OCI-LY1 (cell line): Measurements from ENCODE around the gene CHPF2.

ENCODE experiments used
- H2AFZ ChIP-seq: fragments of 200-600 bp; sonication (generic), shearing (Covaris generic); 2 replicates; pipeline ENCODE4 v1.6.0; 2014; ENCODE audit warnings: antibody characterized with exemption, mild to moderate bottlenecking, low read length
- H3F3A ChIP-seq: fragments of 200-600 bp; sonication (generic), shearing (Covaris generic); 2 replicates; pipeline ENCODE4 v1.6.0; 2014; ENCODE audit warnings: mild to moderate bottlenecking, antibody characterized with exemption, low read length, moderate library complexity; ENCODE audit not compliant: insufficient read depth
- H3K27ac ChIP-seq: fragments of 200-600 bp; sonication (generic); 2 replicates; pipeline ENCODE4 v1.5.1; 2014; ENCODE audit warnings: low read length, mixed run types, mild to moderate bottlenecking, low read depth; ENCODE audit not compliant: poor library complexity, severe bottlenecking
- H3K27me3 ChIP-seq: fragments of 200-600 bp; sonication (generic); 2 replicates; pipeline ENCODE4 v1.6.0; 2014; ENCODE audit warnings: antibody characterized with exemption, mild to moderate bottlenecking, low read length, moderate library complexity; ENCODE audit not compliant: insufficient read depth
- H3K36me3 ChIP-seq: fragments of 200-600 bp; sonication (generic); 2 replicates; pipeline ENCODE4 v1.6.1; 2014; ENCODE audit warnings: mild to moderate bottlenecking, antibody characterized with exemption, low read length, moderate library complexity, mixed read lengths; ENCODE audit not compliant: insufficient read depth
- H3K4me1 ChIP-seq: fragments of 200-600 bp; sonication (generic); 2 replicates; pipeline ENCODE4 v1.5.1; 2014; ENCODE audit warnings: mild to moderate bottlenecking, low read length, moderate library complexity; ENCODE audit not compliant: insufficient read depth, severe bottlenecking
- H3K4me2 ChIP-seq: fragments of 200-600 bp; sonication (generic), shearing (Covaris generic); 2 replicates; pipeline ENCODE4 v1.6.1; 2014; ENCODE audit warnings: low read length
- H3K4me3 ChIP-seq: fragments of 200-600 bp; sonication (generic); 2 replicates; pipeline ENCODE4 v1.5.1; 2014; ENCODE audit warnings: low read length, low read depth, mild to moderate bottlenecking, mixed read lengths; ENCODE audit not compliant: poor library complexity, severe bottlenecking
- H3K79me2 ChIP-seq: fragments of 200-600 bp; shearing (Covaris generic); 2 replicates; pipeline ENCODE4 v1.6.1; 2016; ENCODE audit warnings: mixed run types, low read length, mixed read lengths; ENCODE audit not compliant: insufficient read depth
- H3K9ac ChIP-seq: fragments of 200-600 bp; sonication (generic), shearing (Covaris generic); 2 replicates; pipeline ENCODE4 v1.6.1; 2014; ENCODE audit warnings: mild to moderate bottlenecking, low read length, mixed read lengths
- H3K9me2 ChIP-seq: fragments of 200-600 bp; sonication (generic), shearing (Covaris generic); 2 replicates; pipeline ENCODE4 v1.6.1; 2014; ENCODE audit warnings: low read depth, mild to moderate bottlenecking, low read length, mixed read lengths
- H3K9me3 ChIP-seq: fragments of 200-600 bp; shearing (Covaris generic); 2 replicates; pipeline ENCODE4 v1.6.1; 2014; ENCODE audit warnings: low read length, mixed read lengths
- H4K20me1 ChIP-seq: fragments of 200-600 bp; sonication (generic), shearing (Covaris generic); 2 replicates; pipeline ENCODE4 v1.6.0; 2016; ENCODE audit warnings: mild to moderate bottlenecking, low read length; ENCODE audit not compliant: insufficient read depth
- EZH2 ChIP-seq: fragments of 200-600 bp; sonication (generic), shearing (Covaris generic); IDR thresholded peaks from 2 replicates; pipeline ENCODE4 v1.8.0; 2017; ENCODE audit warnings: borderline replicate concordance, mixed run types, mild to moderate bottlenecking, antibody characterized with exemption, low read length, moderate library complexity, mixed read lengths
- TF ChIP-seq, protein P1 (sequence below): fragments of 200-600 bp; sonication (generic), shearing (Covaris generic); IDR thresholded peaks from 2 replicates; pipeline ENCODE4 v1.5.1; 2017; ENCODE audit warnings: mild to moderate bottlenecking, antibody characterized with exemption, low read length, moderate library complexity, mixed read lengths

CHPF2 gene

DNA sequence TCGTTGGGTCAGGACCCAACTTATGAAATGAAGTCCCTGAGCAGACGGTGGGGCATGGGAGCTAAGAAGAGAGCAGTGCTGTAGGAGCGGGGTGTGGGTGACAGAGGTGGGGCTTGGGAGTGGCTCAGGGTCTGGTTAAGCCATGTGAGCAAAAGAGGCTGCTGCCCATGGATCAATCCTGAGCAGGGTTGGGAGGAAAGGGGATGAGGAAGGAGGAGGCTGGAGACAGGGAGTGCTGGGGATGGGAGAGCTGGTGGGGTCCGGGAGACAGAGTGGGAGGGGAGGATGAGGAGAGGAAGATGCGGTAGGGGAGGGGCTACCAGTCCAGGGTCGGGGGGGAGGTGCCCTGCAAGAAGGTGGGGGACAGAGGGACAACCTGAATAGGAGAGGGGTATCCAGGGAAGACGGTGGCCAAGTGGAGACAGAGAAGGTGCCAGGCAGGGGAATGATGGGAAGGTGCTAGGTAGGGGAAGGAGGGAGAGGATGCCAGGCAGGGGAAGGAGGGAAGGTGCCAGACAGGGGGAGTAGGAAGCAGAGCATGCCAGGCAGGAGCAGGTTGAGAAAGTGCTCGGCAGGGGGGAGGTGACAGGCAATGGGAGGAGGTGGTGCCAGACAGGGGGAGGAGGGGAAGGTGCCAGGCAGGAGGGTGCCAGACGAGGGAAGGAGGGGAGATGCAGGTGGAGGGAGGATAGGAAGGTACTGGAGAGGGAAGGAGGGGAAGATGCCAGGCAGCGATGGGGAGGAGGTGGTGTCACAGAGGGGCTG, 43.7 kb downstream of the CHPF2 start:
- no peak for TF ChIP-seq EZH2
- TF ChIP-seq, protein P1, sequence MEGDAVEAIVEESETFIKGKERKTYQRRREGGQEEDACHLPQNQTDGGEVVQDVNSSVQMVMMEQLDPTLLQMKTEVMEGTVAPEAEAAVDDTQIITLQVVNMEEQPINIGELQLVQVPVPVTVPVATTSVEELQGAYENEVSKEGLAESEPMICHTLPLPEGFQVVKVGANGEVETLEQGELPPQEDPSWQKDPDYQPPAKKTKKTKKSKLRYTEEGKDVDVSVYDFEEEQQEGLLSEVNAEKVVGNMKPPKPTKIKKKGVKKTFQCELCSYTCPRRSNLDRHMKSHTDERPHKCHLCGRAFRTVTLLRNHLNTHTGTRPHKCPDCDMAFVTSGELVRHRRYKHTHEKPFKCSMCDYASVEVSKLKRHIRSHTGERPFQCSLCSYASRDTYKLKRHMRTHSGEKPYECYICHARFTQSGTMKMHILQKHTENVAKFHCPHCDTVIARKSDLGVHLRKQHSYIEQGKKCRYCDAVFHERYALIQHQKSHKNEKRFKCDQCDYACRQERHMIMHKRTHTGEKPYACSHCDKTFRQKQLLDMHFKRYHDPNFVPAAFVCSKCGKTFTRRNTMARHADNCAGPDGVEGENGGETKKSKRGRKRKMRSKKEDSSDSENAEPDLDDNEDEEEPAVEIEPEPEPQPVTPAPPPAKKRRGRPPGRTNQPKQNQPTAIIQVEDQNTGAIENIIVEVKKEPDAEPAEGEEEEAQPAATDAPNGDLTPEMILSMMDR, result no peak
- Histone ChIP-seq H2AFZ (no peak overlapping the region), H4K20me1 (no peaks in the 10 kb centered on the region), H3K4me2 (peak overlapping the region; percentile 59; the same call in 1 of the 2 replicates), H3K9me3 (no peaks in the 10 kb centered on the region), H3K79me2 (no peaks in the 10 kb centered on the region), H3K9ac (no peak overlapping the region; the same call in 1 of the 2 replicates), H3K4me1 (peaks cover 11% of the 10 kb centered on the region), H3K27ac (no peak overlapping the region), H3F3A (no peaks in the 10 kb centered on the region), H3K36me3 (no peaks in the 10 kb centered on the region), H3K9me2 (no peaks in the 10 kb centered on the region), H3K27me3 (peaks cover 10% of the 10 kb centered on the region; the same call in 1 of the 2 replicates), H3K4me3 (peak overlapping the region; percentile 48)

DNA sequence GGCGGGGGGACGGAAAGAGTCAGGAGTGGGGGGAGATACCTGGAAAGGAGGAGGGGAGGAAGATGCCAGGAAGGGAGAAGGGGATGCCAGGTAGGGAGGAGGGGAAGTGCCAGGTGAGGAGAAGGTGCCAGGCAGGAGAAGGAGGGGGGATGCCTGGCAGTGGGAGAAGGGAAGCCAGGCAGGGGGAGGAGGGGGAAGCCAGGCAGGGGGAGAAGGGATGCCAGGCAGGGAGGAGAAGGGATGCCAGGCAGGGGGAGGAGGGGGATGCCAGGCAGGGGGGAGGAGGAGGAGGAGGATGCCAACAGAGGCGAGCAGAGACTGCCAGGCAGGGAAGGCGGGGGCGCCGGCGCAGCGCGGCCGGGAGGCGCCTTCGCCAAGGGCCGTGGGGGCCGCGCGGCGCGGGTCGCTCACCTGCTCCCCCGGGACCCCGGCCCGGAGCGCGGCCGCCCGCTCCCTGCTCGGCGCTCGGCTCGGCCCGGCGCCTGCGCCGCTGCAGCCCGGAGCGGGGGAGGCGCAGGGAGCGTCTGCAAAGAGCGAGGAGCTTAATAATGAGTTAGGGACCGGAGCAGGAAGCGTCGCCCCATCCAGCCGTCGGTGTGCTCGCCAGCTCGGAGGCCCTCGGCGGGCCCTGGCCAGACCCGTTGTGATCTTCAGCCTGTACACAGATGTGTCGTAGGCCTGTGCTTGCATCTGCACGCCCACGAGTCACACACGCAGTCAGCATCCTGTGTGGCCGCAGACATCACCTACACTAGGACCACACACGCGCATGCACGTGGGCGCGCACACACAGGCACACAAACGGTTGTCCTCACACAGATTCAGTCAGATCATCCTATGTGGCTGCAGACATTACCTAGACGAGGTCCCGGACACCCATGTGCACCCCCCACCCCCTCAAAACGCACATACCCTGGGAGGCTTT, 44.6 kb downstream of the CHPF2 start:
- peak overlapping the region; percentile 8; the same call in 1 of the 2 replicates for H3K9ac ChIP-seq
- peaks cover 10% of the 10 kb centered on the region; the same call in 1 of the 2 replicates for H3K27me3 ChIP-seq
- no peak for TF ChIP-seq EZH2
- TF ChIP-seq, protein P1, result no peak
- no peaks in the 10 kb centered on the region for H3K79me2 ChIP-seq
- peaks cover 11% of the 10 kb centered on the region for H3K4me1 ChIP-seq
- peak overlapping the region; percentile 59 for H3K4me2 ChIP-seq
- H3K36me3 ChIP-seq, result no peaks in the 10 kb centered on the region
- H3K9me3 ChIP-seq, result no peaks in the 10 kb centered on the region
- H3K9me2 ChIP-seq, result no peaks in the 10 kb centered on the region
- no peak overlapping the region for H3K27ac ChIP-seq
- peak overlapping the region; percentile 48 for H3K4me3 ChIP-seq
- no peaks in the 10 kb centered on the region for H3F3A ChIP-seq
- H2AFZ ChIP-seq, result peak overlapping the region; percentile 10
- no peaks in the 10 kb centered on the region for H4K20me1 ChIP-seq

DNA sequence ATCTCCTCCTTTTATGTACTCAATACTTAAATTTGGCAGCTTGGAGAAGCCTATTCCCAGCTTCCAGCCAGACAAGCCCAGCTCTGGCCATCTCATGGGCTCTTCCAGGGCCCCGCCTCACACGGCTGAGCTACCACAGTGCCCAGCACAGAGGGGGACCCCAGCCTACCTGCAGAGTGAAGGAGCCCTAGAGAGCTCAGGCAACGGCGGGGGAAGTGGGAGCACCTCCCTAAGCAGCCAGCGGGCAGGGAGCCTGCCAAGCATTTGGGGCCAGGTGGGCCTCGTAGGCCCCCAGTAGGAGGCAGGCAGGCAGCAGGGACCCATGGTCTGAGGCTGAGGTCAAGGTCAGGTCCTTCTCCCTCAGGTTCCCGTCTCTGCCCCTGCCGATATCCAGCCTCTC, 45.3 kb downstream of the CHPF2 start:
- Histone ChIP-seq H3K27ac (no peak overlapping the region), H3F3A (no peaks in the 10 kb centered on the region), H3K27me3 (peaks cover 10% of the 10 kb centered on the region), H3K4me1 (peaks cover 11% of the 10 kb centered on the region), H3K4me2 (peak overlapping the region; percentile 59; the same call in 1 of the 2 replicates), H3K9me3 (no peaks in the 10 kb centered on the region), H3K36me3 (no peaks in the 10 kb centered on the region), H3K9ac (no peak overlapping the region; the same call in 1 of the 2 replicates), H3K9me2 (no peaks in the 10 kb centered on the region), H2AFZ (peak overlapping the region; percentile 10), H4K20me1 (no peaks in the 10 kb centered on the region), H3K4me3 (peak overlapping the region; percentile 48), H3K79me2 (no peaks in the 10 kb centered on the region)
- TF ChIP-seq, protein P1, result no peak
- no peak for TF ChIP-seq EZH2
